Measurements from ENCODE around the gene MANEAL. TPM values are rescaled to one million over a fixed set of nuclear protein-coding genes. Genes with fewer than 3 reads are reported as not detected.

The MANEAL gene
- total RNA-seq, 2 donors from 2014 or later: 8.8 to 11.2 TPM

- Histone ChIP-seq H3K4me1 (replicated peaks) (peaks cover 3% of the 10 kb centered on the region), H3K9me3 (no peaks in the 10 kb centered on the region), H3K4me3 (no peak overlapping the region), H3K27ac (no peak overlapping the region), H3K36me3 (peaks cover 0 to 5% of the 10 kb centered on the region in 2 donors), H3K27me3 (replicated peaks; ENCODE audit: insufficient read depth) (no peaks in the 10 kb centered on the region)
- intact Hi-C loops (cut with DNase I): no loop called here
- no peak for TF ChIP-seq CTCF (IDR thresholded peaks at IDR 0.05)
- 95% methylated on average over 3 of the region's 3 CpGs for WGBS
- no peak for DNase-seq (ENCODE audit: low spot score)
Measured at GRCh38 chr1:37797750-37798345, 4.2 kb downstream of the MANEAL start.

GRCh38 chr1:37802439-37802838 is 8.8 kb downstream of the MANEAL start:
- no peaks in the 10 kb centered on the region for H3K9me3 ChIP-seq
- no peak overlapping the region for H3K4me3 ChIP-seq
- H3K27ac ChIP-seq: no peak overlapping the region
- no peak for DNase-seq (ENCODE audit: low spot score)
- intact Hi-C loops (cut with DNase I): loop anchor here (10.0 kb wide), 2 partner anchors 208 to 248 kb away; partner anchors contain the start of genes DNALI1, GNL2 and SNIP1
- TF ChIP-seq CTCF (IDR thresholded peaks at IDR 0.05): no peak
- no peak for TF ChIP-seq POLR2A (IDR thresholded peaks at IDR 0.05)
- TF ChIP-seq POLR2AphosphoS5 (IDR thresholded peaks at IDR 0.05): no peak
- peaks cover 8% of the 10 kb centered on the region for H3K4me1 ChIP-seq (replicated peaks)
- no peaks in the 10 kb centered on the region for H3K27me3 ChIP-seq (replicated peaks; ENCODE audit: insufficient read depth)
- WGBS: 94% methylated on average over 1 of the region's 1 CpG
- H3K36me3 ChIP-seq: peaks cover 0 to 23% of the 10 kb centered on the region in 2 donors

- intact Hi-C loops (cut with DNase I): loop anchor here (5.0 to 10.0 kb wide), 3 partner anchors 115 to 252 kb away; partner anchors contain the start of genes CDCA8, DNALI1, GNL2 and SNIP1
Measured at GRCh38 chr1:37807220-37807554, 13.5 kb downstream of the MANEAL start.

GRCh38 chr1:37807555-37808368 is 14.1 kb downstream of the MANEAL start, which contains the start of the genes C1orf122 and YRDC:
TSS of gene C1orf122 (plus strand) at chr1:37807790. CDS start at chr1:37808405, 615 bp downstream.
TSS of gene YRDC (minus strand) at chr1:37808208. CDS start at chr1:37808180, 28 bp downstream.
- TF ChIP-seq POLR2AphosphoS5 (IDR thresholded peaks at IDR 0.05) (peak; percentile 84), CTCF (IDR thresholded peaks at IDR 0.05) (no peak), POLR2A (IDR thresholded peaks at IDR 0.05) (peak; percentile 50)
- Histone ChIP-seq H3K27ac (peak within 1 kb of the TSS; percentile 94 to 98), H3K4me3 (peak within 1 kb of the TSS; percentile 79 to 90), H3K4me1 (replicated peaks) (peaks cover 14% of the 10 kb centered on the region), H3K9me3 (no peaks in the 10 kb centered on the region), H3K27me3 (replicated peaks; ENCODE audit: insufficient read depth) (no peaks in the 10 kb centered on the region), H3K36me3 (peaks cover 0 to 18% of the 10 kb centered on the region in 2 donors)
- intact Hi-C loops (cut with DNase I): loop anchor here (2.0 to 10.0 kb wide), 4 partner anchors 51 to 253 kb away; partner anchors contain the start of genes CDCA8, DNALI1, GNL2 and MTF1
- under 1% methylated on average over 52 of the region's 95 CpGs for WGBS
- peak; percentile 91 for DNase-seq (ENCODE audit: low spot score)

More at GRCh38 chr1:37807220-37807554, 13.5 kb downstream of the MANEAL start:
- WGBS: 5% methylated on average over 9 of the region's 9 CpGs
- H3K9me3 ChIP-seq: no peaks in the 10 kb centered on the region
- H3K4me1 ChIP-seq (replicated peaks): peaks cover 14% of the 10 kb centered on the region
- H3K4me3 ChIP-seq: peak overlapping the region; percentile 79 to 90
- H3K27me3 ChIP-seq (replicated peaks; ENCODE audit: insufficient read depth): no peaks in the 10 kb centered on the region
- H3K27ac ChIP-seq: peak overlapping the region; percentile 94 to 98
- TF ChIP-seq POLR2A (IDR thresholded peaks at IDR 0.05) (no peak), POLR2AphosphoS5 (IDR thresholded peaks at IDR 0.05) (no peak)
- peaks cover 0 to 23% of the 10 kb centered on the region in 2 donors for H3K36me3 ChIP-seq
- no peak for DNase-seq (ENCODE audit: low spot score)
